Suprapubic skin (tissue), 4 donors: Measurements from ENCODE around the gene LPGAT1.

Source experiments
- EP300 ChIP-seq: sonication (generic); formaldehyde crosslinking; IDR thresholded peaks from one replicate; pipeline ENCODE4 v1.6.1; 2017; ENCODE audit warnings: antibody characterized with exemption
- POLR2A ChIP-seq, 2 donors: fragments of 450-650 bp; IDR thresholded peaks; one replicate each; pipeline ENCODE4 v1.6.1; 2017; ENCODE audit warnings: antibody characterized with exemption in 2 of 2, mild to moderate bottlenecking in 2 of 2, moderate library complexity in 2 of 2
- POLR2AphosphoS5 ChIP-seq, 3 donors: sonication (generic); formaldehyde crosslinking; IDR thresholded peaks; one replicate each; pipeline ENCODE4 v1.6.1; 2017; ENCODE audit warnings: antibody characterized with exemption in 3 of 3
- TF ChIP-seq, protein P1 (sequence below), 2 donors: fragments of 200-600 bp in 1 of 2; fragments of 450-650 bp in 1 of 2; sonication (generic) in 1 of 2; IDR thresholded peaks; one replicate each; pipeline ENCODE4 v1.5.1; 2016 to 2019; ENCODE audit warnings: antibody characterized with exemption in 2 of 2, mild to moderate bottlenecking in 1 of 2, moderate library complexity in 1 of 2

DNA sequence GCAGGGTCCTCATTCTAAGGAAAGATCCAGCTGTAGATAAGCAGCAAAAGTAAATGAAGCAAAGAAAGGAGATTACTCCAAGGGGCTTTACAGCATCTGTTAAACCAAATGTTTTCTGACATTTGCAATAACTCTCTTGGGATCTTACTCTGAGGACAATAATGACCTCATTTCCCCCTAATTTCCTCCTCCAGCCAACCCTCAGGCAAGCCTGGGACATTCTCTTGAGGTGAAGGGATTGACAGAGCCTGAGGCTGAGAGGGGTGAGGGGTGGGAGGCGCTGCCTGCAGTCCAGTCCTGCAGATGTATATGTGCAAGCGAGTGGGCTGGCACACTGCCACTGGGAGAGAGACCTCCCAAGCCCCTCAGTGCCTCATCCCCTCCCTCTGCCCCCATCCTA is 114.6 kb downstream of the LPGAT1 start:
- TF ChIP-seq, protein P1, sequence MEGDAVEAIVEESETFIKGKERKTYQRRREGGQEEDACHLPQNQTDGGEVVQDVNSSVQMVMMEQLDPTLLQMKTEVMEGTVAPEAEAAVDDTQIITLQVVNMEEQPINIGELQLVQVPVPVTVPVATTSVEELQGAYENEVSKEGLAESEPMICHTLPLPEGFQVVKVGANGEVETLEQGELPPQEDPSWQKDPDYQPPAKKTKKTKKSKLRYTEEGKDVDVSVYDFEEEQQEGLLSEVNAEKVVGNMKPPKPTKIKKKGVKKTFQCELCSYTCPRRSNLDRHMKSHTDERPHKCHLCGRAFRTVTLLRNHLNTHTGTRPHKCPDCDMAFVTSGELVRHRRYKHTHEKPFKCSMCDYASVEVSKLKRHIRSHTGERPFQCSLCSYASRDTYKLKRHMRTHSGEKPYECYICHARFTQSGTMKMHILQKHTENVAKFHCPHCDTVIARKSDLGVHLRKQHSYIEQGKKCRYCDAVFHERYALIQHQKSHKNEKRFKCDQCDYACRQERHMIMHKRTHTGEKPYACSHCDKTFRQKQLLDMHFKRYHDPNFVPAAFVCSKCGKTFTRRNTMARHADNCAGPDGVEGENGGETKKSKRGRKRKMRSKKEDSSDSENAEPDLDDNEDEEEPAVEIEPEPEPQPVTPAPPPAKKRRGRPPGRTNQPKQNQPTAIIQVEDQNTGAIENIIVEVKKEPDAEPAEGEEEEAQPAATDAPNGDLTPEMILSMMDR (IDR thresholded peaks at IDR 0.05), result no peak
- TF ChIP-seq POLR2A (IDR thresholded peaks at IDR 0.05) (no peak), POLR2AphosphoS5 (IDR thresholded peaks at IDR 0.05) (no peak), EP300 (no peak)
